Measurements from ENCODE around the gene NCBP2L.

- TF ChIP-seq CTCF (IDR thresholded peaks at IDR 0.05), result no peak
- no peak for TF ChIP-seq POLR2A (IDR thresholded peaks at IDR 0.05)
Measured at GRCh38 chrX:107763647-107764046, 13.9 kb upstream of the NCBP2L start.

Data from Peyer's patch (tissue), 4 donors.